Endothelial cell (in vitro differentiated cells): ENCODE results near the gene SMIM7. TPM values are rescaled to one million over a fixed set of nuclear protein-coding genes. Genes with fewer than 3 reads are reported as not detected.

Experiments
- DNase-seq: peaks from one replicate; pipeline ENCODE4 v3.0.0; 2021; ENCODE audit warnings: low spot score
- H3K27ac Mint-ChIP-seq: one replicate; pipeline ENCODE4 v1.8.0; 2021; ENCODE audit warnings: mixed read lengths, inconsistent platforms; ENCODE audit not compliant: unreplicated experiment
- H3K27me3 Mint-ChIP-seq: one replicate; pipeline ENCODE4 v1.8.0; 2021; ENCODE audit warnings: mild to moderate bottlenecking, moderate library complexity, mixed read lengths, inconsistent platforms; ENCODE audit not compliant: unreplicated experiment
- H3K36me3 Mint-ChIP-seq: one replicate; pipeline ENCODE4 v1.8.0; 2021; ENCODE audit warnings: mild to moderate bottlenecking, low read depth, mixed read lengths, inconsistent platforms; ENCODE audit not compliant: unreplicated experiment
- H3K4me1 Mint-ChIP-seq: one replicate; pipeline ENCODE4 v1.8.0; 2021; ENCODE audit warnings: mild to moderate bottlenecking, mixed read lengths, inconsistent platforms; ENCODE audit not compliant: unreplicated experiment
- H3K4me3 Mint-ChIP-seq: one replicate; pipeline ENCODE4 v1.8.0; 2021; ENCODE audit warnings: mild to moderate bottlenecking, mixed read lengths, inconsistent platforms; ENCODE audit not compliant: unreplicated experiment
- H3K9me3 Mint-ChIP-seq: one replicate; pipeline ENCODE4 v1.8.0; 2021; ENCODE audit warnings: mixed read lengths, inconsistent platforms; ENCODE audit not compliant: unreplicated experiment
- CTCF ChIP-seq: fragments of 200-600 bp; sonication (generic); IDR thresholded peaks from one replicate; pipeline ENCODE4 v1.5.0; 2021; ENCODE audit warnings: antibody characterized with exemption; ENCODE audit not compliant: unreplicated experiment
- total RNA-seq: library from RNA; stranded (reverse); fragmentation: NEBNext Ultra II Directional; extraction: Animal tissue kit (Norgen Biotek cat#: 25700); gene quantifications from one replicate; pipeline ENCODE4 v1.2.1, GENCODE V29; 2021; ENCODE audit not compliant: unreplicated experiment

SMIM7 gene
- total RNA-seq, 1 donor from 2014 or later, result 53.2 TPM

- Mint-ChIP-seq H3K9me3 (no peaks in the 10 kb centered on the region), H3K36me3 (peaks cover 16% of the 10 kb centered on the region), H3K27me3 (peaks cover 10% of the 10 kb centered on the region), H3K4me1 (peaks cover 39% of the 10 kb centered on the region), H3K27ac (no peak overlapping the region), H3K4me3 (no peak overlapping the region)
- no peak for DNase-seq
- TF ChIP-seq CTCF, result no peak
Measured at GRCh38 chr19:16620018-16620417, 39.9 kb downstream of the SMIM7 start.

- no peak for TF ChIP-seq CTCF
Measured at GRCh38 chr19:16619457-16619856, 40.5 kb downstream of the SMIM7 start.

GRCh38 chr19:16618248-16618647 lies 41.7 kb downstream of the SMIM7 start:
- peak overlapping the region; percentile 94 for H3K27ac Mint-ChIP-seq

More at GRCh38 chr19:16619457-16619856, 40.5 kb downstream of the SMIM7 start:
- Mint-ChIP-seq H3K27me3 (peaks cover 12% of the 10 kb centered on the region), H3K9me3 (no peaks in the 10 kb centered on the region), H3K36me3 (peaks cover 19% of the 10 kb centered on the region), H3K4me1 (peaks cover 44% of the 10 kb centered on the region), H3K4me3 (no peak overlapping the region), H3K27ac (no peak overlapping the region)
- DNase-seq, result no peak

GRCh38 chr19:16615808-16616207 lies 44.1 kb downstream of the SMIM7 start:
- H3K9me3 Mint-ChIP-seq, result no peaks in the 10 kb centered on the region

More at GRCh38 chr19:16618248-16618647, 41.7 kb downstream of the SMIM7 start:
- Mint-ChIP-seq H3K36me3 (peaks cover 15% of the 10 kb centered on the region), H3K4me1 (peaks cover 46% of the 10 kb centered on the region), H3K27me3 (peaks cover 13% of the 10 kb centered on the region), H3K9me3 (no peaks in the 10 kb centered on the region), H3K4me3 (peak overlapping the region; percentile 65)
- no peak for TF ChIP-seq CTCF
- DNase-seq, result no peak

More at GRCh38 chr19:16615808-16616207, 44.1 kb downstream of the SMIM7 start:
- no peak for DNase-seq
- H3K4me3 Mint-ChIP-seq, result no peak overlapping the region
- H3K36me3 Mint-ChIP-seq, result peaks cover 10% of the 10 kb centered on the region
- H3K4me1 Mint-ChIP-seq, result peaks cover 55% of the 10 kb centered on the region
- H3K27me3 Mint-ChIP-seq, result peaks cover 13% of the 10 kb centered on the region
- no peak for TF ChIP-seq CTCF
- H3K27ac Mint-ChIP-seq, result no peak overlapping the region
